ENCODE data around the gene OR2A42.
"Not testable (repeated sequence)": the region's sequence is repeated elsewhere in the genome, so short reads cannot be mapped to it uniquely, and the experiment has no call there.

OR2A42 gene

DNA sequence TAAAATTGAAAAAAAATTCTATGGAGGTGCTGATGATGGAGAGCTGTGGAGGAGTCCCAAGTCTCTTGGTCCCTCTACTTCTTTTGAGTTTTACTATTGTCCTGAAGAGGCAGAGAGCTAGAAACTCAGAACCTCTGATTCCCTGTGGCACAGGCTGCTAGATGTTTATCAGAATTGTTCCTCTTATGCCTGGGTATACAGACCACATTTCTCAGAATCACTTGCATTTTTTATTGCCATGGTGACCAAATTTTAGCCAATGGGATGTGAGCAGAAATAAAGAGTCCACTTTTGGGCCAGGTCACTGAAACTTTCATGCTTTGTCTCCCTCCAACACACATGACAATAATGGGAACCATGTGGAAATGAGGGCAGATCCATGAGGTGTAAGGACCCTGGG is 15.7 kb downstream of the OR2A42 start:
- DNase-seq (ENCODE audit: low read depth): not testable (repeated sequence)

- not testable (repeated sequence) for DNase-seq (ENCODE audit: low read depth)
Measured at GRCh38 chr7:144220531-144220930, 18.9 kb downstream of the OR2A42 start.

GRCh38 chr7:144219149-144219548 is 20.3 kb downstream of the OR2A42 start:
- DNase-seq (ENCODE audit: low read depth): not testable (repeated sequence)

DNA sequence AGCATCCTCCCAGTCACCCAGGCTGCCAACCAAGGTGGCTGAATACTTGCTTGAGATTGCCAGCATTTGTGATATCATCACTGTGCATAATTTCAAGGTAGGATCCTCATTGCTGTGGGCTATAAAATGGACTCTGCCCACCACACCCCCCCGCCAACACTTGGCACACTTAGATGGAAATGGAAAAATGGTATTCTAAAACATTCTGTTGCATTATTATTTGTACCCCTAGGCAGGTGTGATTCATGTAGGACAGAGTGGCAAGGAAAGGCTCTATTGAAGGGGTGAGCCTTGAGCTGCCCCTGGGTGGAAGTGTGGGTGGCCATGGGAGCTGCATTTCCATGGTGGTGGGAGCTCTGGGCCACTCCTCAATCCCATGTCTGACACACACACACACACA is 20.8 kb downstream of the OR2A42 start:
- DNase-seq (ENCODE audit: low read depth): not testable (repeated sequence)

- DNase-seq (ENCODE audit: low read depth): not testable (repeated sequence)
Measured at GRCh38 chr7:144217200-144217599, 22.2 kb downstream of the OR2A42 start.

DNA sequence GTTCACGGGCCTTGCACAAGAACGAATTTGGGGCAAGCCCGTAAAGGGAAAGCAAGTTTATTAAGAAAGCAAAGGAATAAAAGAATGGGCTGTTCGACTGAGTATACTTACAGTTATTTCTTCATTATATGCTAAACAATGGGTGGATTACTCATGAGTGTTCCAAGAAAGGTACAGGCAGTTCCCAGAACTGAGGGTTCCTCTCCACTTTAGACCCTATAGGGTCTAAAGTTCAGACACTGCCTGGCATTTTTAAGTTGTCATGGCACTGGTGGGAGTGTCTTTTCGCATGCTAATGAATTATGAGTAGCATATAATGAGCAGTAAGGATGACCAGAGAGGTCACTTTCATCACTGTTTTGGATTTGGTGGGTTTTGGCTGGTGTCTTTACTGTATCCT is 34.1 kb downstream of the OR2A42 start:
- not testable (repeated sequence) for DNase-seq (ENCODE audit: low read depth)

- DNase-seq (ENCODE audit: low read depth): not testable (repeated sequence)
Measured at GRCh38 chr7:144203086-144203485, 36.3 kb downstream of the OR2A42 start.

- DNase-seq (ENCODE audit: low read depth): not testable (repeated sequence)
Measured at GRCh38 chr7:144201978-144202377, 37.4 kb downstream of the OR2A42 start.

DNA sequence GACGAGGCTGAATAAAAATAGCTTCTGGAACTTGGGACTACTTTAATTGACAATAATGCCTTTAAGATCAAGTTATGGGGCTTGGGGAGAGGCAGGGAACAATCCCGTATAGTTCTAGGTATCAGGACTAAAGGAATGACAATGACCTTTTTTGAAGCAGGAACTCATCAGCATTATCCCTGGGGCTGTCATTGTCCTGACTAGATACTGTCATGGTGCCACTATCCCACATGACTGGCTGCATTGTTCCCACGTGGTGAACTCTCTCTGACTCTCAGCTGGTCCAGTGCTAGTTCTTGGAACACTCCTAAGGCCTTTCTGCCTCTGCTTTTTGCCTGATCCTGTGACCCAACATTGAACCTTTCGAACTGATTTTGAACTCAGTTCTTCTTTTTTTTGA is 40.5 kb downstream of the OR2A42 start:
- not testable (repeated sequence) for DNase-seq (ENCODE audit: low read depth)

GRCh38 chr7:144195212-144195872 is 44.1 kb downstream of the OR2A42 start, which contains the start of gene ARHGEF35:
Gene ARHGEF35, minus strand, starts transcription at chr7:144195833. Its CDS starts 7,450 bp downstream, at chr7:144188383.
- not testable (repeated sequence) for DNase-seq (ENCODE audit: low read depth)

DNA sequence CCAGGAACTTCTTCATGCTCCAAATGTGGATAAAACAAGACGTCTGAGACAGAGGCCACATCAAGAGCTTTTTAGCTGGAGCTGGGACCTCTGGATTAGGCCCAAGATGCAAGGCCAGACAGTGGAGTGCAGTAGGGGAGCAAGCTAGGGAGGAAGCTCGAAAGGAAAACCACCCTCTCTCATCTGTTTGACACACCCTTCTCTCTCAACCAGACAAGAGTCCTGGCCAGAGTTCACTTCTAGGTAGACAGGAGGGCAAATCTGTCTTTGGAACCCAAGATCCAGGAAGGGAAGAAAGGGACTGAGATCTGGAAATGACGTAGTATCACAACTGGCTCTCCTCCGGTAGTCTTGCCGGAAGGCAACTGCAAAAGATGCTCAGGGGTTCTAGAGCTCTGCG is 45.0 kb downstream of the OR2A42 start:
- DNase-seq (ENCODE audit: low read depth): not testable (repeated sequence)

GRCh38 chr7:144193782-144194181 is 45.6 kb downstream of the OR2A42 start:
- not testable (repeated sequence) for DNase-seq (ENCODE audit: low read depth)

DNA sequence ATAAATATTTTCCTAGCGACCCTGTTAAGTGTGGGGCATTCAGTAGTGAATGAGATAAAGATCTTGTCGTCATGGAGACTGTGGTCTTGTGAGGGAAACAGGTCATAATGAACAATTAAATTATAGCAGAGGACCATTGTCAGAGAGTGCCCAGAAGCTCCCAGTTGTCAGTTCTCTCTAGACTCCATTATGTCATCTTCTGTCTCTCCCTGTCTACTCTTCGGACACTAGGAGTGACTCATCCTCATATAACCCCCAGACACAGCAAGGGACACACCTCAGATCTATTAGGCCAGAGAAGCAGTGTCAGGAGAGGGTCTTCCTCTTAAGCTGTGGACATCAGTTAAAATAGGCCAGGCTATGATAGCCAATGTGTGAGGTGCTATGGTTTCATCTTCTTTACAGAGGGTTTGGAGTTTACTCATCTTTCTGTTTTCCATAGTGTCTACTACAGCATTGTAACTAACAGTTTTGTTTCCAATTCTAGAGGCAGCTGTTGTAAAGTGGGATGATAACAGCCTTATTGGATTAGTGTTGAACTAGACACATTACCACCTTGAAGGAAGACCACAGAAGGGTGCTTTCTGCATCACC is 50.7 kb downstream of the OR2A42 start:
- not testable (repeated sequence) for DNase-seq (ENCODE audit: low read depth)

- DNase-seq (ENCODE audit: low read depth): not testable (repeated sequence)
Measured at GRCh38 chr7:144187848-144188247, 51.6 kb downstream of the OR2A42 start.

DNA sequence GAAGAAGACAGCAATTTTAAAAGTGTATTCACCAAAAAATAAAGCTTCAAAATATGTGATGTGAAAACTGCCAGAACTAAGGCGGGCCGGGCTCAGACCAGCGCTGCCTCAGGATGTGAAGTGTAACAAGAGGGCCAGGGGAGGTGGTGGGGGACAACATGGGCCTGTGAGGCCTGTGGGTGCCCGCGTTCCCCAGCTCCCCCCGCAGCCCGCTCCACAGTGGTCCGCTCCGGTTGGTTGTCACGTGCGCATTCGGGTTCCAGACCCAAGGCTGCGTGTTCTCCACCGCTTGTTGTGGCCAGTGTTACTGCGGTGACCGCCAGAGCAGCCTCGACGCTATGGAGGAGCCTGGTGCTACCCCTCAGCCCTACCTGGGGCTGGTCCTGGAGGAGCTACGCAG is 56.2 kb downstream of the OR2A42 start, which contains the start of gene CTAGE4:
Gene CTAGE4, plus strand, starts transcription at position 301 of the 400 bp plus-strand sequence. Its CDS starts 38 bp downstream, at position 339.
- DNase-seq (ENCODE audit: low read depth): not testable (repeated sequence)

DNA sequence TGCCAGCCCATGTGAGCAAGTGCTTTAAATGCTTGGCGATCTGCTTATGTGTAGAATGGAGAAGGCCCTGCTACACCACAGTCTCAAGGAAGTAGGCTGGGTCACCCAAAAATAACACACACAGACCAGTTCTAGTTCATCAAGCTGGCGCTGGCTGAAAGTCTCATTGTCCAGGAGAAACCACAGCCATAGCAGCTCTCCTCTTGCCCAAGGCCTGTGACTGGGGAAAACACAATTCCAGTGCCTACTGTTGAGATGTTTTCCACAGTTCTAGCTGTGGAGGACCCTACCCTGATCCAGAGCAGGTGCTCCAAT is 60.3 kb downstream of the OR2A42 start:
- not testable (repeated sequence) for DNase-seq (ENCODE audit: low read depth)

- not testable (repeated sequence) for DNase-seq (ENCODE audit: low read depth)
Measured at GRCh38 chr7:144178380-144179164, 60.8 kb downstream of the OR2A42 start.

Measured in stimulated activated CD8-positive, alpha-beta memory T cell treated with anti-CD3 and anti-CD28 coated beads, Interleukin-12 subunit alpha, Interleukin-12 subunit beta, amount 100 ng/mL, for 1 hour (primary cell).